AG10803 (cell line): Measurements from ENCODE around the gene STPG2.

Source experiments
- DNase-seq: peaks from one replicate; pipeline ENCODE4 v3.0.0; 2010; ENCODE audit warnings: low read depth
- H3K4me3 ChIP-seq: 2 replicates; pipeline ENCODE4 v1.5.1; 2011; ENCODE audit warnings: mild to moderate bottlenecking, low read length, control low read depth
- TF ChIP-seq, protein P1 (sequence below): conservative IDR thresholded peaks from 2 replicates; pipeline ENCODE4 v1.5.1; 2011; ENCODE audit warnings: mild to moderate bottlenecking, low read length, control low read depth, inconsistent platforms

Gene STPG2

DNA sequence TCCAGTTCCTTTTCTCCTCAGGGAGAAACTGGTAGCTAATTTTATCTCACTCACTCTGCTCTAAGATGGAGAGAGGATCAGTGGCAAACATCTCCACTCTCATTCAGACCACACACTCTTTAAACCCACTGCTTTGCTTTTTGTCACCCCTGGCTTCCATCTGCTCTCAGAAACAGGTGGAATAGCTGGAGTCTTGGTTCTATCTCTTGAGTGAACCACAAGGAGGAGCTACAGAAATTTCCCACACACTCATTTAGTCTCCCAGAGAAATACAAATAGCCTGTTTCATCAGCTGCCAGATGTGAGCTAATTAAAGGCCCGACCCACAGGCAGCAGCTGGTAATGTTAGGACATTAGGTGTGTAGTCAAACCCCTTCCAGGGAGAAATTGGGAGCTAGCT is 96.6 kb downstream of the STPG2 start:
- TF ChIP-seq, protein P1, sequence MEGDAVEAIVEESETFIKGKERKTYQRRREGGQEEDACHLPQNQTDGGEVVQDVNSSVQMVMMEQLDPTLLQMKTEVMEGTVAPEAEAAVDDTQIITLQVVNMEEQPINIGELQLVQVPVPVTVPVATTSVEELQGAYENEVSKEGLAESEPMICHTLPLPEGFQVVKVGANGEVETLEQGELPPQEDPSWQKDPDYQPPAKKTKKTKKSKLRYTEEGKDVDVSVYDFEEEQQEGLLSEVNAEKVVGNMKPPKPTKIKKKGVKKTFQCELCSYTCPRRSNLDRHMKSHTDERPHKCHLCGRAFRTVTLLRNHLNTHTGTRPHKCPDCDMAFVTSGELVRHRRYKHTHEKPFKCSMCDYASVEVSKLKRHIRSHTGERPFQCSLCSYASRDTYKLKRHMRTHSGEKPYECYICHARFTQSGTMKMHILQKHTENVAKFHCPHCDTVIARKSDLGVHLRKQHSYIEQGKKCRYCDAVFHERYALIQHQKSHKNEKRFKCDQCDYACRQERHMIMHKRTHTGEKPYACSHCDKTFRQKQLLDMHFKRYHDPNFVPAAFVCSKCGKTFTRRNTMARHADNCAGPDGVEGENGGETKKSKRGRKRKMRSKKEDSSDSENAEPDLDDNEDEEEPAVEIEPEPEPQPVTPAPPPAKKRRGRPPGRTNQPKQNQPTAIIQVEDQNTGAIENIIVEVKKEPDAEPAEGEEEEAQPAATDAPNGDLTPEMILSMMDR, result no peak
- no peak for DNase-seq
- no peak overlapping the region for H3K4me3 ChIP-seq

DNA sequence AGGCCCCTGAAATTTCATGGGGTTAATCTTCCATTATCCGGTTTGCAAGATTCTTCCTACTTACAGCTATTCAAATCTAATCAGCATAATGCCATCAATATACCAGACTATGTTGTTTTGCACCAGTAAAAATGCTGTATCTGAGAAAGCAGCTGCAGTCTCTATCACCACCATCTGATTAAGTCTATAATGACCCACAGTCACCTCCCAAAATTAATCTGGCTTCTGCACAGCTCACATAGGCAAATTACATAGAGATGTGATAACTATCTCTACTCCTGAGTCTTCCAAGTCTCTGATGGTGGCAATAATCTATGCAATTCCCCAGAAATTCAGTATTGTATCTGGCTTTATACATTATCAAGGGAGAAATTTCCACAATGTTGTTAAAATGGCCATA is 113.2 kb downstream of the STPG2 start:
- TF ChIP-seq, protein P1, result no peak
- no peak for DNase-seq
- no peak overlapping the region for H3K4me3 ChIP-seq

DNA sequence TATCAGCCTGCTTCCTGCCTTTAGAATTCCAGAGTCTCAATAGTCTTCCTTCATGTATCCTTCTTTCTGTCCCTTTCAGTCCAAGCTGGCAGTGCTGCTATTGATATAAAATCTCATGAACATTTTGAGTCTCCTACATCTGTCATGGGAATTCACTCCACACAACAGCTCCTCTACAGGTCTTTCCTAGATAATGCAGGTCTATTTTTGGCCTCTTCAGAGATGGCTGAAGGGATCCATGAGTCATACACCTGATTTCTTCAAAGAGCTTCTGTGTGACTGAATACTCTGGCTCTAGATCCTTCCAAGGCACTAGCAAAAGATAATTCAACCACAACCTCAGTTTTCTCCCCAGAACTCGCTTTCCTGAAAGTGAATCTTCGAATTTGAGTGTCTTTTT is 115.4 kb downstream of the STPG2 start:
- TF ChIP-seq, protein P1, result no peak
- no peak for DNase-seq
- H3K4me3 ChIP-seq, result no peak overlapping the region

DNA sequence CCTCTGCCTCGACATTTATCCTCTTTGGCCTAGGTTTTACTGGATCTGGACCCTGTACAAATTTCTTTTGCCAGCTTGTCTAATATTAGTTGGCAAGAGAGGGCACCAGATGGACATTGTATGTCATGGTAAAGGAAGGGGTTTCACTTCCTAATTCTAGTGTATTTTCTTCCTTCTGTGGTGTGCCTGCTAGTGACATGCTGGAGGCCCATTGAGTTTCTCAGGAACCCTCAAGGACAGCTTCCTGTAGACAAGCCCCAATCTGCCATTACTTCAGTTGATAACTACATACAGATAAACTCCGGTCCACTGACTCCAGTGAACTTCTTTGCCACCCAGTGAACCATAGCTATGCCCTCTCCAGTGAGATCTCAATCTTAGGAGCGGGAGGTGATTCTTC is 116.9 kb downstream of the STPG2 start:
- TF ChIP-seq, protein P1, result no peak
- no peak overlapping the region for H3K4me3 ChIP-seq
- DNase-seq, result no peak

DNA sequence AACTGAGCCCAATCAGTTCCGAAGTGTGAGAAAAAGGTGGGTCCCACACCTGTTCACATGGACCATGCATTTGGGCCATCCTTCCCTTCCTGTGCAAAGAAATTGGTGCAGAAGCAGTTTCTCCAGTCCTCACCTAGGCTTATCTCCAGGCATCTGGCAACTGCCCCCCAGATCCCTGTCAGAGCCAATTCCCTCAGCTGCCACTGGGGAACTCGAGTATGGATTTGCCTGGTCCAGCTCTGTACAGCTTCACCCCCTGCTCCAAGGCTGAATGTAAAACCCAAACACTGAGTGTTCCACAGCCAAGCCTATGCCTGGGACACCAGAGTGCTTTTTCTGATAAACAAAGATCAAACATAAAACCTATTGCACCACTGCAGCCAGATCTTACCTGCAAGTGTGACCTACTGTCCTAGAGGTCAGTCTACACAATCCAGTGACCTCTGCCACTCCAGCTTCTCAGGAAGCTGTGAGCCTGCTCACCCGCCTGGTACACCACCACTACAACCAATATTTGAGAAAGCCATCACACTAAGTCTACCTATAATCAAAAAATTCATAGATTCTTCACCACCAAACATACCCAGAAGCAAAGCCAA is 136.4 kb downstream of the STPG2 start:
- TF ChIP-seq, protein P1, result no peak
- H3K4me3 ChIP-seq, result no peak overlapping the region
- DNase-seq, result no peak

DNA sequence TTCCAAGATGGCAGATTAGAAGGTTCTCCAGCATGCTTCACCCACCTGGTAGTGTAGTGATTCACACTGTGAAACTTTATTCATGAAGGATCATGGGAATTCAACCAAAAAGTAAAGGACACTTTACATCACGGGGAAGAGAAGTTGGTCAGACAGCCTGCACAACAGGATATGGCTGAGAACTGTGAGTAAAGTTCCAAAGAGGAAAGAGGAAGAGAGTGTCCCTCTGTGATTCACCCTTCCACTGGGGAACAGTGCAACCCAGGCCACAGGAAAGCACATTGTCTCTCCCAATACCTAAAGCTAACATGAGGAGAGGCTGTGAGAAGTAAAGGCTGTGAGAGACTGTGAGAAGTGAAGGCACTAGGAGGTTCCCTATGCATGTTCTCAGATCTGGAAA is 137.2 kb downstream of the STPG2 start:
- H3K4me3 ChIP-seq, result no peak overlapping the region
- DNase-seq, result no peak

DNA sequence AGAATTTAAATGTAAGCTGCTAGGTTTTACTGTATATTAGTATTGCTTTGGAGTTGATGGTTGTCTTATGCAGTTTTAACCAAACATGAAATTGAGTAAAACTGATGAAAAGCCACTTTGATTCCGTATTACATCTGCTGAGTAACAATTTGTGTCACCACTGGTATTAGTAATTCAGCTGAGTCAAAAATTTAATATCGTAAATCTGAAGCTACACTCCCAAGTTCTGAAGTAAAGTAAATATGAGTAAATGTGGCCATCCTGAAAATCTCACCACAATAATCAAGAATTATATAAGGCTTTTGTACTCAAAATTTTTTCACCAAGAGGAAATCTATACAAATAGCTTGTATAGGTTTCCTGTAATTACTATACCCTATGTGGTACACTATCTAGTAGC is 142.3 kb downstream of the STPG2 start:
- TF ChIP-seq, protein P1, result no peak
- no peak for DNase-seq
- H3K4me3 ChIP-seq, result no peak overlapping the region

More for the DNA sequence above, 137.2 kb downstream of the STPG2 start:
- TF ChIP-seq, protein P1, result no peak
